IMR-90 (cell line): Measurements from ENCODE around the gene TRIP11. TPM values are rescaled to one million over a fixed set of nuclear protein-coding genes. Genes with fewer than 3 reads are reported as not detected.

Experiments
- ATAC-seq: fragments of 200-7000 bp; cut with Tn5 transposase; 2 replicates; pipeline ENCODE4 v1.9.1; 2020; ENCODE audit warnings: low read depth, mild to moderate bottlenecking, moderate library complexity
- BruUV-seq: library from RNA; stranded (reverse); fragments of 400-500 nt; replicated peaks from 2 replicates; lab custom pipeline; 2021; lab: Mats Ljungman, UMichigan
- CTCF ChIA-PET: fragments of 300-600 bp; formaldehyde crosslinking; extraction: SDS; loops from one replicate; lab custom pipeline; 2021; ENCODE audit warnings: antibody characterized with exemption; lab: Yijun Ruan, JAX
- POLR2A ChIA-PET: fragments of 300-600 bp; sonication (Branson Sonifier 250); formaldehyde crosslinking; loops from one replicate; lab custom pipeline; 2022; ENCODE audit warnings: antibody characterized with exemption; ENCODE audit not compliant: unreplicated experiment; lab: Charles Lee
- DNase-seq: peaks from one replicate; pipeline ENCODE4 v3.0.0; 2013
- H2AFZ ChIP-seq: replicated peaks from 2 replicates; pipeline ENCODE3; 2013; ENCODE audit warnings: low read length, mild to moderate bottlenecking; ENCODE audit not compliant: poor library complexity
- H2AK5ac ChIP-seq: 2 replicates; pipeline ENCODE4 v1.6.1; 2013; ENCODE audit warnings: low read depth, low read length, inconsistent platforms
- H2AK9ac ChIP-seq: replicated peaks from 2 replicates; pipeline ENCODE3; 2013; ENCODE audit warnings: mild to moderate bottlenecking, low read depth, low read length, moderate library complexity; ENCODE audit not compliant: poor library complexity
- H2BK120ac ChIP-seq: 2 replicates; pipeline ENCODE4 v1.6.1; 2013; ENCODE audit warnings: low read depth, low read length, inconsistent platforms
- H2BK15ac ChIP-seq: 3 replicates; pipeline ENCODE4 v1.6.1; 2013; ENCODE audit warnings: low read depth, low read length, inconsistent platforms
- H2BK20ac ChIP-seq: 2 replicates; pipeline ENCODE4 v1.6.1; 2013; ENCODE audit warnings: low read depth, mild to moderate bottlenecking, inconsistent platforms, low read length, moderate library complexity
- H2BK5ac ChIP-seq: 2 replicates; pipeline ENCODE4 v1.6.1; 2013; ENCODE audit warnings: mild to moderate bottlenecking, low read depth, low read length, inconsistent platforms; ENCODE audit not compliant: poor library complexity, severe bottlenecking
- H3K14ac ChIP-seq: replicated peaks from 2 replicates; pipeline ENCODE4 v1.6.1; 2013; ENCODE audit warnings: low read depth, low read length, inconsistent platforms
- H3K18ac ChIP-seq: 2 replicates; pipeline ENCODE4 v1.6.1; 2013; ENCODE audit warnings: low read depth, low read length, control low read depth
- H3K23ac ChIP-seq: 2 replicates; pipeline ENCODE4 v1.6.1; 2013; ENCODE audit warnings: low read depth, low read length, inconsistent platforms
- H3K27ac ChIP-seq: 2 replicates; pipeline ENCODE4 v1.5.1; 2013; ENCODE audit warnings: mild to moderate bottlenecking, control low read depth, low read length; ENCODE audit not compliant: insufficient read depth
- H3K27me3 ChIP-seq: 2 replicates; pipeline ENCODE4 v1.6.1; 2013; ENCODE audit warnings: low read length; ENCODE audit not compliant: control insufficient read depth, insufficient read depth
- H3K36me3 ChIP-seq: 2 replicates; pipeline ENCODE4 v1.6.1; 2013; ENCODE audit warnings: low read length, mixed read lengths; ENCODE audit not compliant: control insufficient read depth, insufficient read depth
- H3K4ac ChIP-seq: 2 replicates; pipeline ENCODE4 v1.6.1; 2013; ENCODE audit warnings: low read depth, low read length, inconsistent platforms
- H3K4me1 ChIP-seq: 2 replicates; pipeline ENCODE4 v1.6.1; 2013; ENCODE audit warnings: low read length, mixed read lengths; ENCODE audit not compliant: control insufficient read depth, insufficient read depth
- H3K4me2 ChIP-seq: 2 replicates; pipeline ENCODE4 v1.6.1; 2013; ENCODE audit warnings: low read depth, mild to moderate bottlenecking, control low read depth, low read length, moderate library complexity
- H3K4me3 ChIP-seq: 2 replicates; pipeline ENCODE4 v1.5.1; 2013; ENCODE audit warnings: low read depth, mild to moderate bottlenecking, control low read depth, low read length, moderate library complexity; ENCODE audit not compliant: insufficient read depth
- H3K56ac ChIP-seq: 2 replicates; pipeline ENCODE4 v1.6.1; 2013; ENCODE audit warnings: low read length, inconsistent platforms; ENCODE audit not compliant: insufficient read depth; ENCODE audit errors: extremely low read depth
- H3K79me1 ChIP-seq, 2 experiments: 2 replicates each; pipeline ENCODE4 v1.6.1; 2013; ENCODE audit warnings: low read length in 2 of 2, inconsistent platforms in 1 of 2, low read depth in 1 of 2
- H3K9ac ChIP-seq: 2 replicates; pipeline ENCODE4 v1.6.1; 2013; ENCODE audit warnings: low read depth, low read length, control low read depth
- H3K9me1 ChIP-seq: 2 replicates; pipeline ENCODE4 v1.6.1; 2013; ENCODE audit warnings: low read length, inconsistent platforms; ENCODE audit not compliant: insufficient read depth
- H3K9me3 ChIP-seq: 2 replicates; pipeline ENCODE4 v1.6.1; 2013; ENCODE audit warnings: low read length; ENCODE audit not compliant: control insufficient read depth, insufficient read depth
- H4K20me1 ChIP-seq: 2 replicates; pipeline ENCODE4 v1.6.1; 2013; ENCODE audit warnings: low read length, inconsistent platforms; ENCODE audit not compliant: insufficient read depth
- H4K5ac ChIP-seq: 2 replicates; pipeline ENCODE4 v1.6.1; 2013; ENCODE audit warnings: mild to moderate bottlenecking, low read depth, low read length, control low read depth
- H4K8ac ChIP-seq, 2 experiments: 2 replicates each; pipeline ENCODE4 v1.6.1; 2013; ENCODE audit warnings: low read depth in 2 of 2, low read length in 2 of 2, control low read depth in 1 of 2, inconsistent platforms in 1 of 2
- H4K91ac ChIP-seq: 2 replicates; pipeline ENCODE4 v1.6.1; 2013; ENCODE audit warnings: low read depth, low read length, inconsistent platforms; ENCODE audit not compliant: insufficient read depth
- CEBPB ChIP-seq: IDR thresholded peaks from 2 replicates; pipeline ENCODE4 v1.6.1; 2012; ENCODE audit warnings: low read depth, low read length, improper control_type of control experiment
- CTCF ChIP-seq: conservative IDR thresholded peaks from 2 replicates; pipeline ENCODE4 v1.5.1; 2012; ENCODE audit warnings: mild to moderate bottlenecking, low read depth, low read length, improper control_type of control experiment
- FOS ChIP-seq: fragments of 150-350 bp; IDR thresholded peaks from 2 replicates; pipeline ENCODE4 v1.6.1; 2016; ENCODE audit warnings: low read depth, low read length
- NFE2L2 ChIP-seq: fragments of 150-350 bp; IDR thresholded peaks from 2 replicates; pipeline ENCODE4 v1.6.1; 2016; ENCODE audit warnings: low read depth, mild to moderate bottlenecking, low read length
- RAD21 ChIP-seq: IDR thresholded peaks from 2 replicates; pipeline ENCODE4 v1.6.1; 2012; ENCODE audit warnings: low read length, improper control_type of control experiment
- RFX5 ChIP-seq: IDR thresholded peaks from 2 replicates; pipeline ENCODE4 v1.8.0; 2012; ENCODE audit warnings: low read depth, mild to moderate bottlenecking, low read length, moderate library complexity
- WGBS, 2 experiments: methylation state at CpG; one replicate each; pipeline versions ENCODE4 v1.1.5 to v1.1.7; 2013; ENCODE audit warnings: missing lambda C conversion rate in 2 of 2; ENCODE audit not compliant: insufficient read length in 1 of 2; ENCODE audit errors: extremely low coverage in 2 of 2; 5-methylcytosine and 5-hydroxymethylcytosine counted together
- dilution Hi-C: fragments of 300-500 bp; cut with HindIII; formaldehyde crosslinking; loops from one replicate; pipeline ENCODE4 v1.14.3; 2018; ENCODE audit warnings: low sequenced_read_pairs; ENCODE audit not compliant: unreplicated experiment
- in situ Hi-C: fragments of 300-500 bp; cut with MboI; formaldehyde crosslinking; loops from 3 replicates; pipeline ENCODE4 v1.14.3; 2019; ENCODE audit warnings: low sequenced_read_pairs, inconsistent platforms, mixed read lengths
- intact Hi-C: fragments of 100-400 bp; cut with micrococcal nuclease; formaldehyde crosslinking; loops from 2 replicates; pipeline ENCODE4 v1.10.0; 2022
- polyA plus RNA-seq, 3 experiments: library from polyadenylated mRNA; depleted of rRNA; stranded (reverse); fragments of >200 nt; gene quantifications; 2 replicates each; pipeline ENCODE4 v1.2.3, GENCODE V29; 2012; ENCODE audit warnings: low replicate concordance in 1 of 3
- total RNA-seq: library from RNA; depleted of rRNA; stranded (reverse); fragments of >200 nt; gene quantifications from 2 replicates; pipeline ENCODE4 v1.2.3, GENCODE V29; 2012

Gene TRIP11
- total and polyA plus RNA-seq, 2 of the 4 experiments (the other 2 are of a cell fraction), result 6.8 to 83.5 TPM

GRCh38 chr14:92004062-92004461 lies 35.8 kb downstream of the TRIP11 start:
- H2AFZ ChIP-seq, result no peak overlapping the region
- no peak overlapping the region for H3K27ac ChIP-seq
- in situ Hi-C loops, result loop anchor here (25.0 kb wide), 1 partner anchor 517 kb away; no protein-coding TSS in a partner anchor
- no TSS peak for BruUV-seq
- H3K4me1 ChIP-seq, result no peaks in the 10 kb centered on the region
- no peak overlapping the region for H3K23ac ChIP-seq
- no peak overlapping the region for H2AK5ac ChIP-seq
- no peak overlapping the region for H4K8ac ChIP-seq
- H3K79me1 ChIP-seq, result peaks cover 4 to 6% of the 10 kb centered on the region in 2 experiments; a peak in 2 of 4 replicates
- H2BK15ac ChIP-seq, result no peak overlapping the region
- ATAC-seq (no peak), DNase-seq (peak; percentile 34)
- no peak overlapping the region for H3K4me3 ChIP-seq
- no peaks in the 10 kb centered on the region for H4K20me1 ChIP-seq
- H4K91ac ChIP-seq, result no peak overlapping the region
- H3K56ac ChIP-seq, result no peak overlapping the region
- dilution Hi-C loops, result no loop called here
- H4K5ac ChIP-seq, result no peak overlapping the region
- POLR2A ChIA-PET, result no interaction called here
- no peak overlapping the region for H2AK9ac ChIP-seq
- no peaks in the 10 kb centered on the region for H3K27me3 ChIP-seq
- H2BK20ac ChIP-seq, result no peak overlapping the region
- TF ChIP-seq CTCF (no peak), CEBPB (no peak), RFX5 (no peak), NFE2L2 (no peak), FOS (no peak), RAD21 (no peak)
- H3K18ac ChIP-seq, result no peak overlapping the region
- 0 out of 2 replicates have a peak, but pooled peaks cover 3% of the 10 kb centered on the region for H3K9me1 ChIP-seq
- H3K14ac ChIP-seq, result no peak overlapping the region
- no peak overlapping the region for H3K4ac ChIP-seq
- H3K9me3 ChIP-seq, result no peaks in the 10 kb centered on the region
- no peak overlapping the region for H2BK5ac ChIP-seq
- no peak overlapping the region for H3K9ac ChIP-seq
- no peak overlapping the region for H3K4me2 ChIP-seq
- no peak overlapping the region for H2BK120ac ChIP-seq
- no CpG with 5 or more reads among the region's 2 CpGs for WGBS, 2 experiments
- intact Hi-C loops, result no loop called here
- H3K36me3 ChIP-seq, result peaks cover 17% of the 10 kb centered on the region
- CTCF ChIA-PET, result no interaction called here
